Fibroblast of upper back skin (primary cell): ENCODE measurements around the gene GRID1.

ENCODE experiments used
- DNase-seq: peaks from one replicate; pipeline ENCODE4 v3.0.0-alpha.2; 2013

Gene GRID1

DNA sequence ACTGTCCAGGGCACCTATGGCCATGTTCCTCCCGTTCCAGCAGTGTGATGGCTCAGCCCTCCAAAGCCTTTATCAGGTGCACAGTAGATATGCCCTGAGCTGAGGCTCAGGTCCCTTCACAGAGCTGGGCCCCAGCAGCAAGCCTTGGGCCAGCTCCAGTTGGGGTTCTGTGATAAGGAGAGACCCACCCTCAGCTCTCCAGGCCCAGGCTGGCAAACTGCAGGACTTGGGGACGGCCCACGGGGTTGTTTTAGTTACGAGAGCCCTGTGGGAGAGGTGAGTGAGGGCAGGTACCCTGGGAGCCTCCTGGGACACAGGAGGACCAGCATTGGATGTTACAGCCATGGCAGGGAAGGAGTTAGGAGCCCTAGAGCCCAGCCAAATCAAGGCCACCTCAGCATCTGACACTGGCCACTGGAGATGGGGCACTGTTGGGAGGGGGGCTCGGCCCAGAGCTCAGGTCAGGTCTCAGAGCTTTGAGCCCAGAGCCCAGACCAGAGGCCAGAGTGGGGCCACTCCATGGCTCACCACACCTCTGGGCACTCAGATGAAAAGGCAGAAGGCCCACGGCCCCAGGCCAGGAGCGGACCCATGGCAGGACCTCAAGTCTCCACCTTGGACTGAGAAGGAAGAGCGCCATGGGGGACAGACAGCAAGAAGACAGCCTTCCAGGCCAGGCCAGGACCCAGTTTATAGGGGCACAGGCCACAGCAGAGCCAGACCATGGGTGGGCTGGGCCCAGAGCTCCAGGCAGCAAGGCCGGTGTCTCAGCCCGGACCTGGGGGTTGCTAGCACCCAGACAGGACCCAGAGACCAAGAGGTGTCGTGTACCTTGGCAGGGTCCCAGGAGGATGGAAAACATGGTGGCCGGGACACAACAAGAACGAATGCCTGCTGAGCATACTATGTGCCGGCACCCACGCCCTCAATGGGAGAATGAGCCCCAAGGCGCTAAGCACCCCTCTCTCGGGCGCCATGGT lies 12.8 kb downstream of the GRID1 start:
- no peak for DNase-seq

DNA sequence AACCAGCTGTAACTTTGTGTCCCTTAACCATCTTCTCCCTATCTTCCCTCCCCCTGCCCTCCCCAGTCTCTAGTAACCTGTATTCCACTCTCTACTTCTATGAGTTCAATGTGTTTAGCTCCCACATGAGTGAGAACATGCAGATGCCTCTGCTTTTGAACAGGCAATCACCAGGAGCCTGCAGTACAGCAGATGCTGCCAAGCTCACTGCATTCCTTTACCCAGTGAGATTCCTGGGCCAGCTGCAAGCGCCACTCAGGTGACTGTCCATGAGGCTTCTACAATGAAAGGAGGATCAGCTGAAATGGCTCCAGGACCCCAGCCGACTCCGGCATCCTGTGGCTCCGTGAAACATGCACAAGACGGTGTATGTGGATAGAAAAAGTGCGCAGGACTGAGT lies 15.7 kb downstream of the GRID1 start:
- no peak for DNase-seq

DNA sequence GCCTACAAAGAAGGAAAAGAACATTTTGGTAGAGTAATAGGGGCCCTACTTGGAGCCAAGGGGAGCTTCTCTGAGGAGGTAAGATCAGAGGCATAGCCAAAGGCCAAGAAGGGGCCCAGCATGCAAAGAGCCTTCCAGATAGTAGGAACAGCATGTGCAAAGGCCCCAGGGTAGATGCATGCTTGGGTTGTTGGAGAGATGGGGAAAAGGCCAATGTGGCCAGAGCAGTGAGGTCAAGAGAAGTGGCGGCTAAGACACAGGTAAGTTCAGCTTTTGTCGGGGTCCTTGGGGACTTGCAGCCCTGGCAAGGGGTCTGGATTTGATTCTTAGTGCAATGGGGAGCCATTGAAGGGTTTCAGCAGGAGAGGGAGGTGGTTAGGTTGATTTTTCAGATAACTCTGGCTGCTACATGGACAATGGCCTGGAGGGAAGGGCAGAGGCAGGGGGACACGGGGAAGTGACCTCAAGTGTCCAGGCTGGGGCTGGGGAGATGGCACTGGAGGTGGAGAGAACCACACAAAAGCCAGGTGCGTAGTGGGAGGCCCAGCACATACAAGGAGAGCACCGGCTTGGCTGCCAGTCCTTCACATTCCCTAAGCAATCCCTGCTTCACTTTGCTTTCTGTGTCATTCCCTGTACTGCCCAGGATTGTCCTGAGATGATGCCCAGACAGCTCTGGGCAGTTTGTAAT lies 16.5 kb downstream of the GRID1 start:
- no peak for DNase-seq

DNA sequence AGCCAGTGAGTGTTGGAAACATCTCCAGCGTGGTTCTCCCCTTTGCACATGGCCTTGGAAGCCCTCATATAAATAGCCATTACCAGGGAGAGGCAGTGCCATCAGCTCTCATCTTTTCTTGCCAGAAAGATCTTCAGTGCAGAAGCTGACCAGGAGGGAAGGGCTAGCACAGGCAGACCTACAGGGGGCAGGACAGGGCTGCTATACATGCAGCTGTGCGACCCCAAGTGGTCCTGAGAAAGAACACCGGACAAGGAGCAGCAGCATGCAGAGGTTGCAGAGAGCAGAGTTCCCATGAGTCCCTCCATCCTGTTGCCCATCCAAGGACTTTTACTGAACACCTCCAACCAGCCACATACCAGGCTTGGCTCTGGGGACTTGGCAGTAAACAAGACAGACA lies 17.1 kb downstream of the GRID1 start:
- no peak for DNase-seq

DNA sequence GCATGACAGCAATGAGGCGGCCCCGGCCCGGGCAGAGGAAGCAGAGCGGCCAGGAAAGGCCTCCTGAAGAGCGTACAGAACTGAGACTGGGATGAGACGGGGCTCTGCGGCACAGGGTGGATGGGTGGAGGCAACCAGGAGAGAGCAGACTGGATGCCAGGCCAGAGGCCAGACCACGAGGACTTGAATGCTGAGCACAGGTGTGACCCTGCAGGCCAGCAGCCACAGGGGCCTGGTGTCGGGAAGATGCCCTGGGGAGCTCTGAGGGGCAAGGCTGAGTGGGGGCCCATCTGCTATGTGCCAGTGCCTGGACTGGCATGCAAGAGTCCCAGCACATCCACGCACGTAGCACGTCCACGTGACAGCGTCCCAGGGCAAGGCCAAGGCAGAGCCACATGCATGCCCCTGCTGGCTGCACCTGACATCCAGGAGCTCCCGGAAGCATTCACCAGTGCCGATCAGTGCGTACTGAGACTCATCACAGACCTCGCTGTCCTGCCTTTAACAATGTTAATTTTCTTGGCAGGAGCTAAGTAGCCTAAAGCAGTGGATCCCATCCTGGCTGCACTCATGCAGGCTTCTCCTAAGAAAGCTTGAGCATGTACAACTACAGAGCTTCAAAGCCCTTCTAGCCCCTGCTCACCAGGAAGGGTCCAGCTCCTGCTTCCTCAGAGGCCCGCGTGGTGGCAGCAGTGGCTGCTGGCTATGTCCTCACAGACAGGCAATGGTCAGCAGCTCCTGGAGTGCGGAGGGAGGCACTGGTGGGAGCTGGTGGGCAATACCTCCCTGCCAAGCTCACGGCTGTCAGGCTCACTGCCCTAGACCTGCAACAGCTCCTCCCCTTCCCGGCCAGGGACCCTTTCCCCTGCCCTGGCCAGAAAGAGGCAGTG lies 18.0 kb downstream of the GRID1 start:
- DNase-seq: no peak

DNA sequence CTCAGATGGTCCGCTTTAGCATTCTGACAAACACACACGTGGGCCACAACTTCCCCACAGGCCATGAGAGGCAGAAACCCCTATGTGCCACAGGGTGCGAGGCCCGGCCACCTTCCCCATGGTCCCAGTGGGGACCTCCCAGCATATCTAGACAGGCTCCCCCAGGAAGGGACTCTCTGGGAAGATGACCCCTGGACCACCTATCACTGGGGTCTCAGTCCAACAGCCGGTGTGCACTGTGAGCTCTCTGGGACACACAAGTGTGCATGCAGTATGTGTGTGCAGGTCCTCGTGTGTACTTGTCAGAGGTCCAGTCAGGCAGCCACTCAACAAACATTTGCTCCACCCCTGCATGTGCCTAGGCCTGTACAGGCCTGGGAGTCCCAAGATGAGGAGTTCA lies 18.7 kb downstream of the GRID1 start:
- no peak for DNase-seq

DNA sequence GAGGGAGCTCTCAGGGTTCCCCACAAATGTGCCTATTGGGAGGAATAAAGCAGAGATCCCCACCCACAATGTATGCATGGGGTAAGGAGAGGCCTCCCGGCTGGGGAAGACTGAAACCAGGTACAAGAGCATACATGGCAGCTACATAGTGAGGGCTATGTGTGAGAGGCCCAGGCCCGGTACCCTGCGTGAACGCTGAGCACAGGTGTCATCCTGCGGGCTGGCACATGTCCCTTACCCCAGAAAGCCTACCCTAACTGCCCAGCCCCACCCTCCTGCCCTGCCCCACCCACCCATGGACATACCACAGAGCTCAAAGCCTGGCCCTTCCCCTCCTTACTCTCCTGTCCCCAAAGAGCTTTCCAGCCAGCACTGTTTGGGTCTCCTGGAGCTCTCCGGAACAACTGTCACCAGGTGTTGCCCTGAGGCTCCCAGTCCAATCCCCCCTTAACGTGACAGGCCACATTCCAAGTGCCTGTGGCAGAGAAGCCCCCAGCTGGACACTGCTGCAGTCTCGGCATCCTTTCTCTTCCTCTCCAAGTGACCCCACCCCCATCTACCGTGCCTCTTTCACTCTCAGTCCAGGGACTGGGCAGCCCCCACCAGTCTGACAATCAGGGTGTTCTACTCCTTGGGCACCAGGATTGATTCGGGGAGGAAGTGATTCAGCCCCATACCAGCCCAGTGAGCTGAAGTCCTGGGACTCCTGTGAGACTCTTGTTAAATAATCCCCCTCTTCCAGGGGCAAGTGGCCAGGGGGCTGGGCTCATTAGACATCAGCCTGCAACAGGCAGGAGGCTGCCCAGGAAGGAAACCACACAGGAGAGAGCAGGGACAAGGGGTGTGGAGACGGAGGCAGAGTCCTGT lies 19.6 kb downstream of the GRID1 start:
- DNase-seq: no peak

DNA sequence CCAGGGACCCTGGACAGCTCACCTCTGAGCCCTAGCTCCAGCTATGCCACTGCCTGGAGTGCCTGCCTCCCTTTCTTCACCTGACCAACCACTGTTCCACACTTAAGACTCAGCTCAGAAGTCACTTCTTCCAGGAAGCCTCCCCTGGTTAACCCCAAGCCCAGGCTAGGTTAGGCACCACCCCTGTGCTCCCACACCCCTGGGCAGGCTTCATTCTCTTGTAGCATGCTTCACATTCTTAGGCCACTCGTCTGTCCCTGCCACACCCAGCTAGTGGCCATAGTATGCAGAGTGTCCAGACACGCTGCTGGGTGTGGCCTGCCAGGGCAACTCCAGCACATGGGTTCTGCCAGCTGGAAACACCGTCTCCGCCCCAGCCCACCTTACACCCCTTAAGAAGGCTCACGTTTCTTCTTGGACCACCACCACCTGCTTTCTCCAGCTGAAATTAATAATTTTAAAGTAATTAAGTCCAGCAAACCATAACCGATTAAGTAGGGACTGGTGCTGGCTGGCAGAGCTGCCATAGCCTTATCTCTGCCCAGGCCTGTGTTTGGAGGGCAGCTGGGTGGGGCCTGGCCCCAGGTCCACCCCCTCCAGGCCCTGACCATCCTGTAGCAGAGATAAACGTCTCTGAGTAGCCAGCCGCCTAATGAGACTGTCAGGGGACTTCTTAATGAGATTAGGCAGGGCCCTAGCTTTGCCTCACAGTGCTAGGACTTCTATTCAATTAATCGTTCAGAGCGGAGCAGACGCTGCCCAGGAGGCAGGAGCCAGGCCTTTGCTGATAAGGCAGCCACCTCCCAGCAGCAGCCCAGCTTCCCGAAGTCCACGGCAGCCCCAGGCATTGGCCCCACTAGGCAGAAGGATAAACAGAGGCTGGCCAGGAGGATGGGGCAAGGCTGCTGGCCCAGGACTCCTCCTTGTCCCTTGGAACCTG lies 20.5 kb downstream of the GRID1 start:
- DNase-seq: no peak

DNA sequence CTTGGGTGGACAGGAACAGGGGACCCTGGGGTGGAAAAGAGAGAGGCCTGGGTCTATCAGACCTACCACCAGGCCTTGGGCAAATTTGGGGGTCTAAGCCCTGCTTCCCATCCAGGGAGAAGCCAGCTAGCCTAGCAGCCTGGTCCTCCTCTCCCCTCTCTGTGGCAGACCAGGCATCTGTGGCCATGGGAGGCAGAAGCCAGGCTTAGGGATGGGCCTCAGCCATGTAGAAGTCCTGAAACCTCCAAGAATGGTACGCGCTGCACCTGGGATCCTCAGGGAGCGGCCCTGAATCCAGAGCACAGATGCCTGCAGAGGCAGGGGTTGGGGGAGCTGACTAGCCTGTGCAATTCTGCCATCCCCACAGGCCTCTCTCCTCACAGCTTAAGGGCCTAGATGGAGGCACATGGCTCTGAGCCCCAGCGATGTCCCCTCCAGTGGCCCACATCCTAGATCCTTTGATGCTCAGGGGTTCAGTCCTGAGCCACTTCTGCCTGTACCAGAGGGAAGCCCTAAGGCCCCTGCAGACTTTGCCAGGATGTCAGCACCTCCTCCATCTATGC lies 21.2 kb downstream of the GRID1 start:
- no peak for DNase-seq

DNA sequence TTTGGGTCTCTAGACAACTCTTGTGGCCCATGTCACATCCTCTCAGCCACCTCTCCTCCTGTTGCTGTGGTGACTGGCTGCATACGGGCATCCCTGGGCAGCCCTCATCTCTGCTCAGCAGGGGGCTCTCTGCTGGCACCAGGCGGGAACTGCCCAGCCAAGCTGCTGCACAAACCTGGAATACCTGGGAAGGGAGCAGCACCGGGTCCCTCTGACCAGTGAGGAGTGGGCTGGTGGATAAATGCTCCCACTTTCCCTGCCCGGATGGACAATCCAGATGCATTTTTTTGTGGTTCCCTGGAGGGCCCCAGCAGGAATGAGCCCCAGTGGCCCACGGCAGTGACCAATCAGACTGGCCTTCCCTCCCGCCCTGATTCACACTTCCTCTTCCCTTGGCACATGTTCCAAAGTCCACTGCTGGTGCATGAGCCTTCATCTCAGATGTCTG lies 21.9 kb downstream of the GRID1 start:
- no peak for DNase-seq

DNA sequence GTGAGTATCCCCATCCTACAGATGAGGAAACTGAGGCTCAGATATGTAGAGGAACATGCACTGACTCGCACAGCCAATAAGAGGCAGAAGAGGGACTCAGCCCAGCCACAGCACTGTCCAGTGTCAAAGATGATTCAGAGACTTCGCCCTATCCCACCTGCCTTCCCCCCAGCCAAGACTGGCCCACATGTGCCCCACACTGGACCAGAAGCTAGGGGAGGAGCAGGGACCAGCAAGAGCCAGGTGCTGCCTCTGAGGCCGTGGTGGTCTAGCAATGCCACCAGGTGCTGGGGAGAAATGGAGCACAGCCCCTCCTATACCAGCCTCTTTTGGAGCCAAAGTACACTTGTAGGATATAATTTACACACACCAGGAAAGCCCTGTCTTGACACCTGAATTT lies 22.3 kb downstream of the GRID1 start:
- no peak for DNase-seq

DNA sequence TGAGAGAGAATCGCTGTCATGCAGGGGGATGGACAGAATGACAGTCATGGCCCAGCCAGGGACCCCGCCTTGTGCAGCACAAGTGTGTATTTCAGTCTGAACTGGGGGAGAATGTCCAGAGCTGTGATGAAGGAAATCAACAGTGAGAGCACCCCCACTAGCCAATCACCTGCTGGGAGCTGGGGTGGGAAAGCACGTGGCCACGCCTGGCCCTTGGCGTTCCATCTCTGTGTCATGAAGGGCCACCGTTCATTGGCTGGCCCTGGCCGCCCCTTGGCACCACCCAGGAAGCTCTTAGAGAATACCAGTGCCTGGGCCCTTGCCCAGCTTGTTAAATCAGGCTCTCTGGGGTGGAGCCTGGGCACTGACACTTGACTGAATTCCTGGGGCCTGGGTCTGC lies 22.8 kb downstream of the GRID1 start:
- DNase-seq: no peak

DNA sequence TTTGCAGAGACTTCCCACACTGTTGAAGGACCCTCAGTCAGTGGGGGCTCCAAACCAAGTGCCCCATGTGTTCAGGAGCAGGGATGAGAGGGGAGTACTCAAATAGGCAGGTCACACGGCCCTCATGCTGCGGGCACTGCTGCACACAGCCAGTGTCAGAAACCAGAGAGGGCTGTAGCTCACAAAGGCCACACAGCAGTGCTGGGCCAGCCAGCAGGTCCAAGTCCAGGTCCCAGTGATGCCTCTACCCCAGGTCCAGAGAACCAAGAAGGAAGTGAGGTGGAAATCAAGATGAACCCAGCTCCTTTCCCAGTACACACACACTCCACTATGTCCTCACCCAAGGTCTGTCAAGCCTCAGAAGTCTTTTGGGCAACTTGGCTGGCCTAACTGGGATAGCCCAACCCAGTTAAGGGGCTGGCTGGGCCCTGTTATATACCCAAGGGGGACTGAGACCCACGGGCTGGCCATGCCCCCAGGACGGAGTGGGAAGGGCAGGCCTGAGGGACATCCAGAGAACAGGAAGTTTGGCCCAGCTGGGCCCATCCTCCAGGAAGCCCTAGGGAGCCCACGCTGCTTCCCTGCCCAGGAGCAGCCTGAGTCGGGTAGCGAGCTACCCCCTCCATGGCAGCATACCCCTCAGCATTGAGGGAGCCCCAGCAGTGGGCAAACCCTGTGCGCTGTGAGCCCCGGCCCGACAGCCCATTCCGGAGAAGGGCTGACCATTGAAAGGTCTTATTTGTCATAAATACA lies 24.3 kb downstream of the GRID1 start:
- no peak for DNase-seq

DNA sequence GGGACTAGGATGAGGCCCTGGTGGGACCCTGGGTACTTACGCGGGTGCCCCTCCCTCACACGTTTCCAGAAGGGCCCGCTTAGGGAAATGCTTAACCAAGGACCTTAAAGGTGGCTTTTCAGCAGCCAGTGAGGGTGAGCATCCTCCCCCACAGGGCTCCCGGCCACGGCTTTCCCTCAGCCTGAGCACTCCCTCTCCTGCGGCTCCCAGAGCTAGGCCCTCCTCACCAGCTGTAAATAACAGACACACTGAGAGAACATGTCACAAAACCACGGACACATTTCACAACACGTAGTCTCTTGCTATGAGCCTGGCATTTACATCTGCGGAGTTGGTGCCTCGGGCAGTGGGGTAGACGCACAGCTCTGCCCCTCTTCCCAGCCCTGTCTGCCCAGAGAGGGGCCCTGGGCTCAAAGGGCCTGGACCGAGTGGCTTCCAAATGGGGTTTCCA lies 25.2 kb downstream of the GRID1 start:
- no peak for DNase-seq

DNA sequence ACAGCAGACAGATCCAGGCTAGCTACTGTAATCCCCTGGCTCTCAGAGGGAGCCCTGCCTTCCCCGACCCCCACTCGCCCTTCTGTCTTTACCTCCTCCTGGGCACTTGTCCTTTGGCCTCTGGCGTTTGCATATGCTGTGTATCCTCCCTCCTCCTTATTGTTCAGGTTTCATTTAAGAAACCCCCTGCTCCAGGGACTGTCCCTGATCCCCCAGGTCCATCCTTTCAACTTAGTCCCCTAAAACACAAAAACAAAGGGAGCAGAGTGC lies 25.7 kb downstream of the GRID1 start:
- no peak for DNase-seq

DNA sequence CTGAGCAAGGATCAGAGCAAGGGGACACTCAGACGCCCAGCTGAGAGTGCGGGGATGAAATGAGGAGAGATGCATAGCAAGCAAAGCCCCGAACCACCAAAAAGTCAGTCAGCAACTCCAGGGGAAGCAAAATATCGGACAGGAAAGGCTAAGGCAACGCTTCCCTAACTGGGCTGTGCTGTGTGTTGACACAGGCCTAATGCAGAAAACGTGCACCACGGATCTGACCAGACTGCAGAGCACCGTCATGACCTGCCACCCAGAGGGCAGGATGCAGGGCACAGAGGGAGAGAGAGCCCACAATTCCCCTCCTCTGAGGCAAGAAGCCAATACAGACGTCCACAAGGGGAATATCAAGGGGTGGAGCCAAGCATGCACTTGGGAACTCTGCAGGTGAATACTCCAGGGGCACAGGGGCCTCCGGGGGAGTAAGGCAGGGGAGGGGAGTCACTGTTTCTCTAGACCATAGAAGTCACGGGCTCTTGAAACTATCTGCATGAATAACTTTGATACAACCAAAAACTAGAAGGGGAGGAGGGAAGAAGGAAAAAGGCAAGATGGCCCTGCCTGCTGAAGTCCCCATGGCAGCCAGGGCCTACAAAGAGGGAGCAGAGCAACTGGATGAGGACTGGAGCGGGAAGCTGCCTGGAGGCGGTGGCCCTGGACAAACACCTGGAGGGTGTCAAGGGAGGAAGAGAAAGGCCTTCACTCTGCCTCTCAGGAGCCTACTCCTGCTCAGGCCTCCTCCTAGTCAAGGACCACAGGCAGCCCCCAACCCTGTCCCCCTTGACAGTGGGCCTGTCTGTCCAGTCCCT lies 26.2 kb downstream of the GRID1 start:
- no peak for DNase-seq

DNA sequence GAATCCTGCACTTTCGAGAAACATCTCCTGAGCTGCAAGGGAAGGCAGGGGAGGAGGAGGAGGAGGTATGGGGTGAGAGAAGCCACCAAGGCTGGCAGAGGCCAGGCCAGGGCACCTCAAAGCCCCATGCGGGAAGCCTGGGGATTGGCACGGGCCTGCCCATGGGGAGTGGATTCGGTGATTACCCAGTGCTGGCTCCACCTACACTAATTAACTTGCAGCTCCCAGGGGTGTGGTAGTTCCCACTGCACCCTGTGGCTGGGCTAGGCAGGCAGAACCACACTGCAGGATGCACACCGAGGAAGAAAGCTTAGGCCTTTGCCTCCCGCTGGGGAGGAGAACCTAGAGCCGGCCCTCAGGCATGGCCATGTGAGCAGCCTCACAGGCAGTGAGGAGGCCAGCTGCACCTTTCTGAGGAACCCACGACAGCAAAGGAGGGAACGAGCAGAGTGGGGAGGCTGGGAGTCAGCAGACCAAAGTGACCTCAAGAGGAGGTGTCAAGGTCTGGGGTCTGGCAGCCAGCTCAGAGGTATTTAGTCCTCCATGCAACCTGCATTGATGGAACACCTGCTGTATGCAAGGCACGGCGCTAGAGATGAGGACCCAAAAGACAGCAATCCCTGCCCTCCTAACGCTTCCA lies 27.2 kb downstream of the GRID1 start:
- DNase-seq: no peak

DNA sequence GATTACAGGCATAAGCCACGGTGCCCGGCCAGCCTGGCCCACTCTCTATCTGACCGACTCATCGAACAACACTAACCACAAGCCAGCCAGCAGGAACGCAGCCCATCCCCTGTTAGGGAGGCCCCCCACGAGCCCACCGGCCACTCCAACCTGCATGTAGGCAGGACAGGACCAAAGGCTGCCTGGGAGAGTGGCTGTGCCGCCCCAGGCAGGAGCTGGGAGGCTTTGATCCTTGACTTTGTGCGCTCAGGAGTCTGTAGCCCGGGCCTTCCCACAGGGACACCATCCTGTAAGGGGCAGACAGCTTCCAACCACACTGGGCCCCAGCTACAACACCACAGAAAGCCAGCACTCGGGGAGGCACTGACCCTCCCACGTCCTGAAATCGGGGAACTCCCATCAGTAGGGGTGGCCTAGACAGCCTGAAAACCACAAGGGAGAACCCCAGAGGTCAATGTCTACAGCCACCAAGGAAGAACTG lies 29.4 kb downstream of the GRID1 start:
- DNase-seq: no peak
